Vagina (tissue), 2 donors: Measurements from ENCODE around the gene PDE4DIP.
"Not testable (repeated sequence)": the region's sequence is repeated elsewhere in the genome, so short reads cannot be mapped to it uniquely, and the experiment has no call there.

Experiments
- CTCF ChIP-seq, 3 experiments: fragments of 450-650 bp in 2 of 3; fragments of 200-600 bp in 1 of 3; sonication (generic) in 1 of 3; IDR thresholded peaks; one replicate each; pipeline ENCODE4 v1.5.1; 2017 to 2019; ENCODE audit warnings: antibody characterized with exemption in 3 of 3, mild to moderate bottlenecking in 2 of 3, moderate library complexity in 2 of 3
- POLR2AphosphoS5 ChIP-seq, 2 donors: sonication (generic); formaldehyde crosslinking; IDR thresholded peaks; one replicate each; pipeline ENCODE4 v1.9.0; 2017; ENCODE audit warnings: antibody characterized with exemption in 2 of 2, mild to moderate bottlenecking in 2 of 2, low read depth in 1 of 2; ENCODE audit not compliant: insufficient read depth in 1 of 2

GRCh38 chr1:148851684-148852083 is 7.5 kb downstream of the PDE4DIP start:
- TF ChIP-seq CTCF (IDR thresholded peaks at IDR 0.05); POLR2AphosphoS5 (IDR thresholded peaks at IDR 0.05; ENCODE audit: insufficient read depth in 1 of 2, low read depth in 1 of 2): not testable (repeated sequence)
